Cortex of kidney (tissue), 1 donor: Measurements from ENCODE around the gene CCDC127.
"Not testable (repeated sequence)": the region's sequence is repeated elsewhere in the genome, so short reads cannot be mapped to it uniquely, and the experiment has no call there.

Experiments used
- DNase-seq: peaks from one replicate; lab custom pipeline; 2025; lab: John Stamatoyannopoulos, UW

CCDC127 gene

GRCh38 chr5:172841-173251 lies 45.1 kb downstream of the CCDC127 start:
- no peak for DNase-seq

DNA sequence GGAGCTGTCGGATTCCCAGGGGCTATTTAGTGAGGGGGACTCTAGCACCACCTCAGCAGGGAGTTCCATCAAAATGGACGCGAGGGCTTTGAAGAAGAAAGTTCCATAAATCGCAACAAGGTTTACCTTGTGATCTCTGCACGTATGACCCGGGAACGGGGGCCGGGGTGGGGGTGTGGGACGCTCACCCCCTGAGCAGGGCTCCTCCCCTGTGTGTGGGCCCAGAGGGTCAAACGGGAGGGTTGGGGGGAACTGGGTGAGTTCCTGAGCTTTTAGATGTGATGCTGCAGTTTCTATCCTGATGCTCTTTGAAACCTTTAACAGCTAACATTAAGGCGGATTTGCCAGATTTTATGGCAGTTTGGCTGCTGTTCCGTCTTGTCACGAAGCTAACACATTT lies 45.5 kb downstream of the CCDC127 start:
- DNase-seq, result no peak

GRCh38 chr5:171801-172331 lies 46.1 kb downstream of the CCDC127 start:
- DNase-seq, result no peak

GRCh38 chr5:170971-171800 lies 46.8 kb downstream of the CCDC127 start:
- DNase-seq, result no peak

DNA sequence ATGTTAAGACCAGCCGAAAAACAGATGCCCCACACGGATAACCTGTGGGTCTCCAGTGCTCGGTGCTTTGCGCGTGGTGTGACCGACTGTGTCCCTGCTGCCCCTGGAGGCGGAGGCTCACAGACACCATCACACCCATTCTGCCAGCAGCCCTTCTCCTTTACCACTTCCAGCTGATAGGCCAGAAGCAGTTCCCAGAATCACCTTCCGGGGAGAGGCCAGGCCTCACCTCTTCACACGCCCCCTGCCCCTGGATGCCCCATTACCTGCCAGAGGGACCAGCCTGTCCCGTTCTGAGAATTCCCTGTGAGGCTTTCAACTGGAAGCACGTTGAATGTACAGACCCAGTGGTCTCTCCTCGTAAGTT lies 48.2 kb downstream of the CCDC127 start:
- no peak for DNase-seq

DNA sequence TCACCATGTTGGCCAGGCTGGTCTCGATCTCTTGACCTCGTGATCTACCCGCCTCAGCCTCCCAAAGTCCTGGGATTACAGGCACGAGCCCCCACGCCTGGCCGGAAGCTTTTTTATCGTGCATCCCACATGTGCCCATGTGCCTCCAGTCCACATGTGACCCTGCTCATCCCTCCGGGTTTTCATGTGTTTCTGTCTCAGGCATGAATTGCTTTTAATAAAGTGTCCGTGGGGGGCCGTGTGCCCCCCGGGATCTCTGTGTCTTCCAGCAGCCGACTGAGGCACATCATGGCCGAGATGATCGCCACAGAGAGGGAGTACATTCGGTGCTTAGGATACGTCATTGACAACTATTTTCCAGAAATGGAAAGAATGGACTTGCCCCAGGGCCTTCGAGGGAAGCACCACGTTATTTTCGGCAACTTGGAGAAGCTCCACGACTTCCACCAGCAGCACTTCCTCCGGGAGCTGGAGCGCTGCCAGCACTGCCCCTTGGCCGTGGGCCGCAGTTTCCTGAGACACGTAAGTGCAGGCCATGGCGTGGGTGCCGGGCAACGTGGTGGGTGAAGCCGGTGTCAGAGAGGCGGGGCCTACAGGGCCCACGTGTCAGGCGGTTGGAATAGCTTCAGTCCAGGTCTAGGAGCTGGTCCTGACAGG lies 48.8 kb downstream of the CCDC127 start:
- DNase-seq, result no peak

DNA sequence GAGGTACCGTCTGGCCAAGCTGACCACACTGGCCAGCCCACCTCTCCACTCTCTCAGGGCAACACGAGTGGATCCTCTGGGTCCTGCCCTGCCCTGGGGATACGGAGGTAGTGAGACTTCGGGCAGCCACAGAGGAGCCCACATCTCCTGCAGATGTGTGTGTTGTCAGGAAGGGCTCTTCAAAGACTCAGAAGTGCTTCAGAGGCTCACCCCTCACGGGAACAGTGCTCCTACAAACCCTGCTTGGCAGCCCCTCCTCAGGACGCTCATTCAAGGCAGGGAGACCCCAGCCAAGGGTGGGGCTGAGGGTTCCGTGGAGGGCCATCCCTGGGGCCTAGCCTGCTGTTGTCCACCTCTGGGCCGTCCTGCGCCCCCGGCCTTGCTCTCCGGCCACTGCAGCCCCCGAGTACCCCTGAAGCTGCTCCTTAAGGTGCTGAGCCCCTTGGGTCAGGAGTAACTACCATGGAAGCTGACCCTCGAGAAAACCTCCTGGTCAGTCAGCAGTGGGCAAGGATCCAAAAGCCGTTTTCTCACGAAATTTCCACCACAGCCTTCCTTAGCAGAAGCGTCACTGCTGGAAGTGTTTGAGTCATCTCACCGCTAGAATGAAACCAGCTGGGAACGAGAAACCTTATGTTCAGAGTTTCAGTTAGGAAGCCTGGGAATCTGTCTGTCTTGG lies 49.8 kb downstream of the CCDC127 start:
- DNase-seq, result no peak

GRCh38 chr5:167511-167910 lies 50.4 kb downstream of the CCDC127 start:
- DNase-seq, result no peak

DNA sequence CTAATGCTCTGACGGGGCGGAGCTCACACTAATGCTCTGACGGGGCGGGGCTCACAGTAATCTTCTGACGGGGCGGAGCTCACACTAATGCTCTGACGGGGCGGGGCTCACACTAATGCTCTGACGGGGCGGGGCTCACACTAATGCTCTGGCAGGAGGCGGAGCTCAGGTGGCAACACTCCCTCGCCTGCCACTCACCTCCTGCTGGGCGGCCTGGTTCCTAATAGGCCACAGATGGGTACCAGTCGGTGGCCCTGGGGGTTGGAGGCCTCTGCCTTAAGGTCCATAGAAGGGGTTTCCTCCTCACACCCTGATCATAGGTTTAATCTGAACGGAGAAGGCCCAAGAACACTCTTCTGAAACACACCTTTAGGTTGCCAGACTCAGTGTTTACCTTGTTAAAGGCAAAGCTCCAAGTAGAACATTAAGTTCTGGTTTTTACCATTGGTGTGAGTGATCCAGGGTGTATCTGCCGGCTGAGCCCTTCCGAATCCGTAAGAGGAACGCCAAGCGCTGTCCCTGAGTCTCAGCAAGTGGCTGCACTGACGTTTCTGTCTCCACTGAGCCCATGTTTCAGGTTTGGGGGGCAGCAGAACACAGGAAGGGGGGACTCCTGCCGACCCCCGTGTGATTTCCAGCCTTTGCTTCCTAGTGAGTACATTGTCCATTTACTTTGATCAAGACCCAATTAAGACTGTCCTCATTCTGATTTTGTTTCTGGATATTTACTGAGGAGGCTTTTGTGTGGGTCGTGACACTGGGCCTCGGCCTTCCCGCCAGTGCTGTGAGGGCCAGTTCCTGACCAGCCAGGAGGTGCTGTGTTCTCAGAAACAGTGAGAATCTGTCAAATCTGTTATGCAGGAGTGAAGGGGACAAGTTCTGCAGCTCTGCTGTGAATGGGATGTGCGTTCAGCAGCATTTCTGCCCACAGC lies 51.2 kb downstream of the CCDC127 start:
- DNase-seq, result no peak

DNA sequence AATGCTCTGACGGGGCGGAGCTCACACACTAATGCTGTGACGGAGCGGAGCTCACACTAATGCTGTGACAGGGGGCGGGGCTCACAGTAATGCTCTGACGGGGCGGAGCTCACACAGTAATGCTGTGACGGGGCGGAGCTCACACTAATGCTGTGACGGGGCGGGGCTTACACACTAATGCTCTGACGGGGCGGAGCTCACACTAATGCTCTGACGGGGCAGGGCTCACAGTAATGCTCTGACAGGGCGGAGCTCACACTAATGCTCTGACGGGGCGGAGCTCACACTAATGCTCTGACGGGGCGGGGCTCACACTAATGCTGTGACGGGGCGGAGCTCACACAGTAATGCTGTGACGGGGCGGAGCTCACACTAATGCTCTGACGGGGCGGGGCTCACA lies 53.2 kb downstream of the CCDC127 start:
- not testable (repeated sequence) for DNase-seq

DNA sequence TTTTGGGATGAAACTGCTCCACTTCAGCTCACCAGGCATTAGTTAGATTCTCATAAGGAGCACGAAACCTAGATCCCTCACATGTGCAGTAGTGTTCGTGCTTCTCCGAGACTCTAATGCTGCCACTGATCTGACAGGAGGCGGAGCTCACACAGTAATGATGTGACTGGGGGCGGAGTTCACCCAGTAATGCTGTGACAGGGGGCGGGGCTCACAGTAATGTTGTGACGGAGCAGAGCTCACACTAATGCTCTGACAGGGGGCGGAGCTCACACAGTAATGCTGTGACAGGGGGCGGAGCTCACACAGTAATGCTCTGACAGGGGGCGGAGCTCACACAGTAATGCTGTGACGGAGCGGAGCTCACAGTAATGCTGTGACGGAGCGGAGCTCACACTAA lies 53.7 kb downstream of the CCDC127 start:
- DNase-seq, result no peak

- no peak for DNase-seq
Measured at GRCh38 chr5:163841-164240, 54.1 kb downstream of the CCDC127 start.

DNA sequence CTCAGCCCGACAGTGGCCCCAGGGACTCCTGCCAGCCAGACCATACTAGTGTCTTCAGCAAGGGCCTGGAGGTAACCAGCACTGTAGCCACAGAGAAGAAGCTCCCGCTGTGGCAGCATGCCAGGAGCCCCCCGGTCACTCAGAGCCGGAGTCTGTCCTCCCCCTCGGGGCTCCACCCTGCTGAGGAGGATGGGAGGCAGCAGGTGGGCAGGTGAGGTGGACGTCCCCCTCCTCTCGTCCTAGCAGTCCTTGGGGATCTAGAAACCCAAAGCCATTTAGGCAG lies 54.7 kb downstream of the CCDC127 start:
- DNase-seq, result no peak

- no peak for DNase-seq
Measured at GRCh38 chr5:162565-163337, 55.2 kb downstream of the CCDC127 start.

GRCh38 chr5:162190-162564 lies 55.8 kb downstream of the CCDC127 start:
- DNase-seq, result no peak

DNA sequence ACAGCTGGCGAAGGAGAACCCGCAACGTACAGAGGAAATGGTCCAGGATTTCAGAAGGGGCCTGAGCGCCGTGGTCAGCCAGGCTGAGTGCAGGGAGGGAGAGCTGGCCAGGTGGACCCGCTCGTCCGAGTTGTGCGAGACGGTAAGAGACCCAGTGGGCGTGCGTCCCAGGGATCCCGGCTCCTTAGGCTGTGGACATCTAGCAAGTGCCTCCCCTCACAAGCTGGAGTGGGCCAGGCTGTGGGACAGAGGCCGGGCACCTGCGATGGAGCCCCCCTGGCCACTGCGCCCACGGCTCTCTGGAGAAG lies 56.2 kb downstream of the CCDC127 start:
- no peak for DNase-seq

- DNase-seq, result no peak
Measured at GRCh38 chr5:160921-161802, 56.8 kb downstream of the CCDC127 start.

DNA sequence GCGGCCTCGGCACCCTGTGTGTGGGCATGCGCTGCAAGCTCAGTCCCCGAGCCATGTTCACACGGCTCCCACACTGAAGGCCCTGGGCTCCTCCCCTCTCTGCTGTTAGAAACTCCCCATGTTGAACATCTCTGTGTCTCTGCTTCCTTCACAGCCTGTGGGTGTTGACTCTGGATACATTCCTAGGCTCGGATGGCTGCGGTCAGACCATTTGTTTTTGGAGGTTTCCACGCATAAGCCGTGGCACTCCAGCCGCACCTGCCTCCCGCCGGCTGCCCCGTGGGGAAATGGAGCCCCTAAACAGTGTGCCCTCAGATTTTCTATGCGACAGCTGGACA lies 57.8 kb downstream of the CCDC127 start:
- no peak for DNase-seq

DNA sequence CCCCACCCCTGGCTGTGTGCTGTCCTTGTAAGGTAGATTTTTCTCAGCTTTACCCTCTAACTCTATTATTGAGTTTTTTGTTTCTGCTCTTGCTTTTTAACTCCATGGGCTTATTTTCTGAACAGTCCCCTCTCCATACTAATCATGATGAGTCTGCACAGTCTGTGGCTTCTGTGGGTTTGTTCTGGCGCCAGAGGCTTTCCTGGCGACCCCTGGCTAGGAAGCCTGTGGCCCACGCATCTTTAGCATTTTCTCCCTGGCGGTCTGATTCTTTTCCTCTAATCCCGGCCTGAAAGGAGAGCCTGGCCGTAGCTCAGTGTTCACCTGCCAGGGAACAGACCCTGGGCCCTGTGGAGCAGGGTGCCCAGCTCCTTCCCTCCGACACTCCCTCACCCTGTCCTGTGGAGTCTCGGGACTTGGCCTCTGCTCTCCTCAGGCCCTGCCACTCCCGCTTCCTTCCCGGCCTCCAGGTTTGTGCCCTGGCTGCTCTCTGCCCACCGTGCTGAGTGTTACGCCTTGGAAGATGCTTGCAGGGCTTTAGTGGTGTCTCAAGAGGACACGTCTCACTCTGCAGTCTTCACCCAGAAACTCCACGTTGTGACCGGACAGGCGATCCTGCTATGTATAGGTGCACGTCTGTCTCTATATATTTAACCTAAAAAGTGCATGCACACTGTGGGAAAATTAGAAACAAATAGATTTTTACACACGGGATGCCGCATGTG lies 58.3 kb downstream of the CCDC127 start:
- DNase-seq, result no peak
